SU-DHL-6 (cell line): Measurements from ENCODE around the gene CNTFR.

ENCODE experiments used
- H2AFZ ChIP-seq: fragments of 200-600 bp; sonication (generic); 2 replicates; pipeline ENCODE4 v1.6.1; 2014; ENCODE audit warnings: low read depth, mild to moderate bottlenecking, moderate library complexity, mixed read lengths, antibody characterized with exemption, low read length; ENCODE audit not compliant: severe bottlenecking
- H3F3A ChIP-seq: fragments of 200-600 bp; shearing (Covaris generic); 2 replicates; pipeline ENCODE4 v1.6.0; 2016; ENCODE audit warnings: antibody characterized with exemption, mild to moderate bottlenecking; ENCODE audit not compliant: insufficient read depth
- H3K27ac ChIP-seq: fragments of 200-600 bp; sonication (generic); 2 replicates; pipeline ENCODE4 v1.5.1; 2016; ENCODE audit warnings: low read depth, mild to moderate bottlenecking, low read length, moderate library complexity, mixed read lengths
- H3K27me3 ChIP-seq: fragments of 200-600 bp; sonication (generic), shearing (Covaris generic); 2 replicates; pipeline ENCODE4 v1.6.0; 2014; ENCODE audit warnings: mild to moderate bottlenecking, low read length
- H3K36me3 ChIP-seq: fragments of 200-600 bp; sonication (generic); 2 replicates; pipeline ENCODE4 v1.6.1; 2014; ENCODE audit warnings: mild to moderate bottlenecking, low read length, mixed read lengths
- H3K4me2 ChIP-seq: fragments of 300-600, 200-600 bp; shearing (Covaris generic), sonication (generic); 2 replicates; pipeline ENCODE4 v1.6.0; 2014; ENCODE audit warnings: low read length, low read depth, mild to moderate bottlenecking; ENCODE audit not compliant: poor library complexity, severe bottlenecking
- H3K4me3 ChIP-seq: fragments of 200-600 bp; sonication (generic); 2 replicates; pipeline ENCODE4 v1.5.1; 2014; ENCODE audit warnings: antibody characterized with exemption, low read length, mild to moderate bottlenecking, mixed read lengths; ENCODE audit not compliant: insufficient read depth, poor library complexity, severe bottlenecking
- H3K79me2 ChIP-seq: fragments of 200-600 bp; sonication (generic); 2 replicates; pipeline ENCODE4 v1.6.1; 2014; ENCODE audit warnings: mild to moderate bottlenecking, low read length, moderate library complexity; ENCODE audit not compliant: insufficient read depth
- H3K9ac ChIP-seq: fragments of 200-600 bp; sonication (generic); 2 replicates; pipeline ENCODE4 v1.7.0; 2014; ENCODE audit warnings: mild to moderate bottlenecking, low read length
- H3K9me2 ChIP-seq: fragments of 200-600 bp; sonication (generic); replicated peaks from 2 replicates; pipeline ENCODE4 v1.6.1; 2014; ENCODE audit warnings: low read length; ENCODE audit not compliant: insufficient read depth
- H3K9me3 ChIP-seq: fragments of 200-600 bp; sonication (generic); 2 replicates; pipeline ENCODE4 v1.6.1; 2014; ENCODE audit warnings: low read length, mixed read lengths; ENCODE audit not compliant: insufficient read depth
- H4K20me1 ChIP-seq: fragments of 200-600 bp; sonication (generic); 2 replicates; pipeline ENCODE4 v1.6.1; 2014; ENCODE audit warnings: low read depth, mild to moderate bottlenecking, antibody characterized with exemption, low read length, moderate library complexity, mixed read lengths
- EZH2phosphoT487 ChIP-seq: fragments of 200-600 bp; sonication (generic), shearing (Covaris generic); conservative IDR thresholded peaks from 2 replicates; pipeline ENCODE4 v1.6.1; 2018; ENCODE audit warnings: mild to moderate bottlenecking, antibody characterized with exemption, low read length, moderate library complexity, mixed read lengths
- TF ChIP-seq, protein P1 (sequence below): fragments of 200-600 bp; sonication (generic); IDR thresholded peaks from one replicate; pipeline ENCODE4 v1.5.1; 2017; ENCODE audit warnings: antibody characterized with exemption, mild to moderate bottlenecking, low read length, moderate library complexity; ENCODE audit not compliant: insufficient read depth, poor library complexity, severe bottlenecking

Gene CNTFR

DNA sequence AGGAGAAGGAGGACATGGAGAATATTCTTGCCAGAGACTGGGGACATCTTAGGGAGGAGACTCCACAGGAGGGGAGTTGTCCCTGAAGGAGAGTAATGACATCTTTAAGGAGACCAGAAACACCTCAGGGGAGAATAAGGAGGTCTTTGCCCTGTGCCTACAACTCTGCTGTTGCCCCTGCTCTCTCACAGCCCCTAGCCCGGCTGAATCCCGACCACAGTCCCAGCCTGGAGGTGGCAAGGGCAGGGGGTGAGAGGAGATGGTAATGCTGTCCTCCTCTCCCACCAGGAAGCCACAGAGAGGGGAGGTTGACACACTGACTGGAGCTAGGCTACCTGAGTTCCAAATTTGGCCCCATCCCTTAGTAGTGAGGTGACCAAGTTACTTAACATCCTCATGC, 36.5 kb downstream of the CNTFR start:
- Histone ChIP-seq H3K4me3 (no peak overlapping the region), H3K27ac (no peak overlapping the region), H4K20me1 (no peaks in the 10 kb centered on the region), H3K79me2 (no peaks in the 10 kb centered on the region), H3K36me3 (no peaks in the 10 kb centered on the region), H3K9me3 (no peaks in the 10 kb centered on the region), H3K4me2 (no peak overlapping the region), H2AFZ (no peak overlapping the region), H3K9ac (no peak overlapping the region), H3F3A (no peaks in the 10 kb centered on the region), H3K27me3 (no peaks in the 10 kb centered on the region), H3K9me2 (no peaks in the 10 kb centered on the region)
- TF ChIP-seq, protein P1, sequence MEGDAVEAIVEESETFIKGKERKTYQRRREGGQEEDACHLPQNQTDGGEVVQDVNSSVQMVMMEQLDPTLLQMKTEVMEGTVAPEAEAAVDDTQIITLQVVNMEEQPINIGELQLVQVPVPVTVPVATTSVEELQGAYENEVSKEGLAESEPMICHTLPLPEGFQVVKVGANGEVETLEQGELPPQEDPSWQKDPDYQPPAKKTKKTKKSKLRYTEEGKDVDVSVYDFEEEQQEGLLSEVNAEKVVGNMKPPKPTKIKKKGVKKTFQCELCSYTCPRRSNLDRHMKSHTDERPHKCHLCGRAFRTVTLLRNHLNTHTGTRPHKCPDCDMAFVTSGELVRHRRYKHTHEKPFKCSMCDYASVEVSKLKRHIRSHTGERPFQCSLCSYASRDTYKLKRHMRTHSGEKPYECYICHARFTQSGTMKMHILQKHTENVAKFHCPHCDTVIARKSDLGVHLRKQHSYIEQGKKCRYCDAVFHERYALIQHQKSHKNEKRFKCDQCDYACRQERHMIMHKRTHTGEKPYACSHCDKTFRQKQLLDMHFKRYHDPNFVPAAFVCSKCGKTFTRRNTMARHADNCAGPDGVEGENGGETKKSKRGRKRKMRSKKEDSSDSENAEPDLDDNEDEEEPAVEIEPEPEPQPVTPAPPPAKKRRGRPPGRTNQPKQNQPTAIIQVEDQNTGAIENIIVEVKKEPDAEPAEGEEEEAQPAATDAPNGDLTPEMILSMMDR = no peak
- no peak for TF ChIP-seq EZH2phosphoT487

DNA sequence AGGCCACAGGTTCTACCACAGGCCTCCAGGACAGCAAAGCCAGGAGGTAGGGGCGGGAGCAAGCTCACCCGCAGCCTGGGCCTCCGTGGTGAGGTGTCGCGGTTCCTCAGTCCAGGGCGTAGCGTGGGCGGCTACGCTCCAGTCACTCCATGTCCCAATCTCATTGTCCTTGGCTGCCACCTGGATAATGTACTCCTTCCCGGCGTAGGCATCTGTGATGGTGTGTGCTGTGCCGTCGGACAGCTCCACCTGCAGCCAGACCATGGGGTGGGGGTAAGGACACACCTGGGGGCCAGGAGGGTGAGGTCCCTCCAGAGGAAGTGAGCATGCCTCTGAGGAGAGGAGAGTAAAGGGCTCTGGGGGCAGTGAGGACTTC, 36.9 kb downstream of the CNTFR start:
- Histone ChIP-seq H3K9me2 (no peaks in the 10 kb centered on the region), H2AFZ (no peak overlapping the region), H3K4me2 (no peak overlapping the region), H3K27ac (no peak overlapping the region), H3K36me3 (no peaks in the 10 kb centered on the region), H3K27me3 (no peaks in the 10 kb centered on the region), H3K9ac (no peak overlapping the region), H3K9me3 (no peaks in the 10 kb centered on the region), H3F3A (no peaks in the 10 kb centered on the region), H3K79me2 (no peaks in the 10 kb centered on the region), H3K4me3 (no peak overlapping the region), H4K20me1 (no peaks in the 10 kb centered on the region)
- TF ChIP-seq, protein P1 = no peak
- no peak for TF ChIP-seq EZH2phosphoT487

DNA sequence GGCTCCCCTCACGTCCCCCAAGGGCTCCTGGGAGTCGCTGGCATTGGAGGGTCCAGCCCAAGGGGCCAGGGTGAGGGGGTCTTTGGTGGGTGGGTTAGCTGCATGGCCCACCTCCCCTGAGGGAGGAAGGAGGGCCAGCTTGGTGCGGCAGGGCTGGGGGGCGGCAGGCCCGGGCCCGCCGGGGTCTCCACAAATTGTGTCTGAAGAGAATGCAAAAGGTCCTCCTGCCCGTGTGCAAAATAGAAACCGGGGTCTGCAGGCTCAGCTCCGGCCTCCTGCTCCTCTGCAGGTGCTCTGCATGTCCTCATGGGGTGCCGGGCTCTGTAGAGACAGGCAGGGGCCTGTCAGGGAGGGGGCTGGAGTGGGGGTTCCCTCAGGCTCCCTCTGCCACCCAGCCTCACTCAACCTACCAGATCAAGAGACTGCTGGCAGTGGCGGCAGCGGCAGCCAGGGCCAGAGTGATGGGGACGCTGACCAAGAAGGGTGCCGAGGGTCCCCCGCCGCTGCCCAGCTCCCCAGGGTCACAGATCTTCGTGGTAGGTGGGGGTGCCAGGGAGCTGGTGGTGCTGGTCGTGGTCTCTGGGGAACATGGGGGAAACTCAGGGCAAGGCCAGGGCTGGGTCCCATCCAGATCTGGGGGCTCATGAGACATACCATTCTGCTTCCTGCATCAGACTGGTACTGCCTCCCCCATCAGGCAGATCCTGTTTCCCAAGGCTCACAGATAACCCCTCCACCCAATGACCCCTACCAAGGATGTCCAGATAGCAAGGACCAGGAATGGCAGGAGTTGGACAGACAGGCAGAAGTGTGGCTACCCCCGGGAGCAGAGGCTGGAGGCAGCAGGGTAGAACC, 37.5 kb downstream of the CNTFR start:
- Histone ChIP-seq H4K20me1 (no peaks in the 10 kb centered on the region), H3K9me3 (no peaks in the 10 kb centered on the region), H3K9me2 (no peaks in the 10 kb centered on the region), H3K36me3 (no peaks in the 10 kb centered on the region), H3K27ac (no peak overlapping the region), H3K79me2 (no peaks in the 10 kb centered on the region), H3K4me3 (no peak overlapping the region), H3K27me3 (no peaks in the 10 kb centered on the region), H2AFZ (no peak overlapping the region), H3K9ac (no peak overlapping the region), H3F3A (no peaks in the 10 kb centered on the region), H3K4me2 (no peak overlapping the region)
- TF ChIP-seq EZH2phosphoT487 = no peak
- TF ChIP-seq, protein P1 = no peak
